GM19468 (cell line): ENCODE results near the gene C4orf50.
"Not testable (repeated sequence)": the region's sequence is repeated elsewhere in the genome, so short reads cannot be mapped to it uniquely, and the experiment has no call there.

ENCODE experiments used
- ATAC-seq: cut with Tn5 transposase; IDR thresholded peaks from one replicate; pipeline ENCODE4 v1.9.1; 2021; ENCODE audit warnings: mild to moderate bottlenecking, moderate library complexity, moderate number of reproducible peaks; ENCODE audit not compliant: unreplicated experiment; ENCODE audit errors: extremely low read depth

C4orf50 gene

DNA sequence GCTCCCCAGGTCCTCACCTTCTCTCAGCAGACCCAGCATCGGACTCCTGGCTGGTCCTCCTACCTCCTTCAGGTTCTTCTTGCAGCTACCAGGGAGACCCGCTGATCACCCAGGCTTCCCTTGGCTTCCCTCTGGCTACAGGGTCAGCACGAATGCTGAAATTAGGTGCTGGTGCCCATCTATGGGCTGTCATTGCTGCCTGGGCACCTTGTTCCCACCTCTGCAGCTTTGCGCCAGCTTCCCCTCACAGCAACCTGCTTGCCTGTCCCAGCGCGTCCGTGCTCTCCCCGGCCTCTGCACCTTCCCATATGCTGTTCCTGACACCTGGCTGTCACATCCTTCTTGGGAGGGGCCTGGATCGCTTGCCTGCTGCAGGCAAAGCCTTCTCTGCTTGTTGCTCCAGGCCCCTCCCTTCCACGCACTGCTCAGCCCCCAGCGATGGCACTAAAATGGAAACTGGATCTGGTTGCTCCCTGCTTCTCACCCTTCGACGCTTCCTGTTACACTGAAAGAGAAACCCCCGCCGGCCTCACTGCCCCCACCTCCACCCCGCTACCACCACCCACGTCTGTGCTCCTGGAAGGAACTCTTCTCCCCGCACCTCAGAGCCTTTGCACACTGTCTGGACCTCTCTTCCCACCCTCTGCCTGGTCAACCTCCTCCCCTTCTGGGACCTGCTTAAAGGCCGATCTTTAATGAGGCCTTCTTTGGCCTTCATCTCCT lies 22.2 kb downstream of the C4orf50 start:
- ATAC-seq, result no peak

DNA sequence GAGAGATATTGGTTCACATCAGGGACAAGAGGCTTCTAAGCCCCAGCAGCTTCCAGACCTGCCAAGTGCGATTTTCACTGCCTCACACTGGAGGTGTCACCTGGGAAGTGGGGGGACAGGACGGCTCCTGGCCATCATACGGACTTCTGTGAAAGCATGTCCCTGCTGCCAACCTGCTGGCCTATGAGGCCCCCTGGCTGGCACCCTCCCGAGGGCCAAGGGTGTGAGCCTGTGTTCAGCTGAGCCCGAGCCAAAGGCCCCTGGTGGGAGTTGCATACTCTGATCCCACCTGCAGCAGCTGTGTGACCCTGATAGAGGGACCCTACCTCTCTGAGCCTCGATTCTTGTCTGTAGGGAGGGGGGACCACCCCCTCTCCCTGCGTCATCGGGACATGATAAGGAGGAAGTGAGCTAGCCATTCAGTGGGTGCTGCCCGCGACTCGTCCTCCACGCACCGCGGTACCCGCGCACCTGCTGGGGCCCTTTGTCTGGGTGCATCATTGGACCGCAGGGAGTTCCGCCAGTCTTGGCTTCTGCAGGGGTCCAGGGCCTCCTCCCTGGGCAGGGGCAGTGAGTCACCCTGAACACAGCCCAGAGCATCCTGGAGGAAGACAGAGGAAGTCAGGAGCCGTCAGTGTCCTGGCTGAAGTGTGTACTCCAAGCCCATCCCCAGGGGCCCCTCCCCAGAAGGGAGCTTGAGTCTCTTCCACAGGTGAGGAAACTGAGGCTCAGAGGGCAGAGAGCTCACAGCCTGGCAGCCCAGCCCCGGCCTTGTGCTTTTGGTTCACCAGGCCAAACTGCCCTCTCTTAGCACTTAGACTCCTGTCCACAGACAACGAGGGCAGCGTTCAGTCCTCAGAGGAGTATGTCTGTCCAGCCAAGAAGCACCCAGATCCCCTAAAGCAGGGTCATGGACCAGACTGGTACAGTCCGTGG lies 24.1 kb downstream of the C4orf50 start:
- ATAC-seq, result no peak

DNA sequence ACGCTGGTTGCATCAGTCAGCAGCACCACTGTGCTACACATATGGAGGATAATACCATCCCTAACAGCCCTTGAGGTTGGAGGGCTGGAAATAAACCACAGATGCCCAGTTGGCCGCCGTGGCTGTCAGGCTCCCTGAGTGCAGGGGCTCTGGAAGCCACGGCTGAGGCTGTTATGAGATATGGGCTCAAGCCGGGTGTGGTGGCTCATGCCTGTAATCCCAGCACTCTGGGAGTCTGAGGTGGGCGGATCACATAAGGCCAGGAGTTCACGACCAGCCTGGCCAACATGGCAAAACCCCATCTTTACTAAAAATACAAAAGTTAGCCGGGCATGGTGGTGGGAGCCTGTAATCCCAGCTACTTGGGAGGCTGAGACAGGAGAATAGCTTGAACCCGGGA lies 24.9 kb downstream of the C4orf50 start:
- not testable (repeated sequence) for ATAC-seq

DNA sequence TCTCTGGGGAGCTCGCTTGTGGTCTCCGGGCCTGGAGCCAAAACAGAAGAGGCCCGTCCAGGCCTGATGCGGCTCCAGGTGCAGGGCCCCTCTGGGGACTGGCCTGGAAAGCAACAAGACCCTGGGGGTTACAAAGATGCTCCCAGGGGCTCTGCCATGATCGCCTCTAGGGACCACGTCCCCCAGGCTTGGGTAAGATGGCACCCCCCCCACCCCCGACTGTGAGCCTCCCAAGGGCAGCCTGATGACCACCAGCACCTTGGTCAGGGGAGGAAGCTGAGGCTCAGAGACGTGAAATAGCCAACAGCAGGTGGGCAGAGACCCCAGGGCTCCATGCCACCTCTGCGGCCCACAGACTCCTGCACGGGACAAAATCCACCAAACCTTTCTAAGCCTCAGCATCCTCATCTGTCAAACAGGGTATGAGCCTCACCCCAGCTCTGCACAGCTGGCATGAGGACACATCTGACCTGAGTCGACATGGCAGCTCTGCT lies 25.4 kb downstream of the C4orf50 start:
- ATAC-seq, result no peak

DNA sequence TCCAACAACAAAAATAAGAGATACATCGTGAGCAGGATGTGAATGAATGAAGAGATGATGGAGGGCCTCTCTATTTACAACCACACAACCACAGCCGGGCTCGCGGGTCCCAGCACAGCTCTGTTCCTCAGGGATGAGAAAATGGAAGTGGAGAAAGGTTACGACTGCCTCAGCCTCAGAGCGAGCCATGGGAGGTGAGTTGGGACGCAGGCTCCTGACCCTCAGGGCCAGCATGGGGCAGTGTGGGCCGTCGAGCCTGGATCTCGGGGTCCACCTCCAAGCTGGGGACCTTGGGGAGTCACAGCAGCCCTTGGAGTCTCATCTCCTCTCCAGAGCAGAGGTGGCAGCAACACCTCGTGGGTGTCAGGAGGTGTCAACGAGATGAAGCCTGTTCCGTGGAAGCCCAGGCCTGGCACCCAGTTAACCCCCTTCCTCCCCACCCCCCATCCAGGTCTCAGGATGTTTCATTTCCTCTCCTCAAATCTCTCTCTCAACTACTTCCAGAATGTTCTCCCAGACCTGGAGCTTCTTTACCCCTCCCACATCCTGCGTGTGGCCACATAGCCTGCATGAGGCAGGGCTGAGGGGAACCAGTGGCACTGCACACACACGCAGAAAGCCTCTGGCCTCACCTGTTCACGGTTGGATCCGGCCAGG lies 25.9 kb downstream of the C4orf50 start:
- ATAC-seq, result no peak

DNA sequence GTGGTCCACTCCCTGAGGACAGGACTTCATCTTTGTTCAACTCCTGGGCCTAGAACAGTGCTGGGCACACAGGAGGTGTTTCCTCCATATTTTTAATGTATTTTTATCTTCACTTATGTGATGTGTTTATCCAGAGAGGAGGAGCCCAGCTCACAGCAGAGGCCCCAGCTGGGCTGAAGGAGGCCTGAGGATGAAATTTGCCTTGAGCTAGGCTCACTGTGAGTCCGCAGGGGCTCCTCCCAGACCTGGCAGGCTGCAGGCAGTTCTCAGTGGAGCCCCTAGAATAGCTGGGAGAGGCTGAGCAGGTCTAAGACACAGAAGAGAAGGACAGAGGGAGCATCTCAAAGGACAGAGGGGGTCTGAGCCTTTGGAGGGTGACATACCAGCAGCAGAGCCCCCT lies 26.8 kb downstream of the C4orf50 start:
- ATAC-seq, result no peak

DNA sequence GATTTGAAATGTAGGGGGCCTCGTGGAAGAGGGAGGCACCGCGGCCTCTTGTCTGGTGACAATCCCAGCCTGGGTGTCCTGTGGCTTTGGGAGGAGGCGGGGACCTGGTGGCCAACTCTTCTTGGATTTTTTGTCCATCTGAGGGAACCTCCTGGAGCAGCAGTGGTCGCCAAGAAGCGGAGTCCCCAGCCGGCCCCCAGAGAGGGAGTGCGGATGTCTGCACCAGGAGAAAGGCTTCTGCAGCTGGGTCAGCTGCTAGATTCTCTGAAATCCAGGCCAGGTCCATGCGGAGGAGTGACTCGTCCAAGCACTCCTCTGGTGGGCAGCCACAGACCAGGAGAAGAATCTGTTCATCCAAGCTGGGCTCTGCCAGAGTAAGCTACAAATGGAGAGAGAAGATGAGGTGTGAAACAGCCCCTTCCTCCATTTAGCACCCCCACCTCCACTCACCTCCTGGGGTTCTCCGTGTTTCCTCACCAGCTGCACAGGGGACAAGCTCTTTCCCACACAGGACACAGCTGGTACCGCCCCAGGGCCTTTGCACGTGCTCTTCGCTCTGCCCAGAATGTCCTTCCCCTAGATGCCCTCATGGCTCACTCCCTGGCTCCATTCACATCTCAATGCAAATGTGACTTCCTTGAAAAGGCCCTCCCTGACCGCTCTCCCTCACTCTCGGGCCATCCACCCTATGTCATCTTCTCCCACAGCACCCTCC lies 27.6 kb downstream of the C4orf50 start:
- ATAC-seq, result no peak

DNA sequence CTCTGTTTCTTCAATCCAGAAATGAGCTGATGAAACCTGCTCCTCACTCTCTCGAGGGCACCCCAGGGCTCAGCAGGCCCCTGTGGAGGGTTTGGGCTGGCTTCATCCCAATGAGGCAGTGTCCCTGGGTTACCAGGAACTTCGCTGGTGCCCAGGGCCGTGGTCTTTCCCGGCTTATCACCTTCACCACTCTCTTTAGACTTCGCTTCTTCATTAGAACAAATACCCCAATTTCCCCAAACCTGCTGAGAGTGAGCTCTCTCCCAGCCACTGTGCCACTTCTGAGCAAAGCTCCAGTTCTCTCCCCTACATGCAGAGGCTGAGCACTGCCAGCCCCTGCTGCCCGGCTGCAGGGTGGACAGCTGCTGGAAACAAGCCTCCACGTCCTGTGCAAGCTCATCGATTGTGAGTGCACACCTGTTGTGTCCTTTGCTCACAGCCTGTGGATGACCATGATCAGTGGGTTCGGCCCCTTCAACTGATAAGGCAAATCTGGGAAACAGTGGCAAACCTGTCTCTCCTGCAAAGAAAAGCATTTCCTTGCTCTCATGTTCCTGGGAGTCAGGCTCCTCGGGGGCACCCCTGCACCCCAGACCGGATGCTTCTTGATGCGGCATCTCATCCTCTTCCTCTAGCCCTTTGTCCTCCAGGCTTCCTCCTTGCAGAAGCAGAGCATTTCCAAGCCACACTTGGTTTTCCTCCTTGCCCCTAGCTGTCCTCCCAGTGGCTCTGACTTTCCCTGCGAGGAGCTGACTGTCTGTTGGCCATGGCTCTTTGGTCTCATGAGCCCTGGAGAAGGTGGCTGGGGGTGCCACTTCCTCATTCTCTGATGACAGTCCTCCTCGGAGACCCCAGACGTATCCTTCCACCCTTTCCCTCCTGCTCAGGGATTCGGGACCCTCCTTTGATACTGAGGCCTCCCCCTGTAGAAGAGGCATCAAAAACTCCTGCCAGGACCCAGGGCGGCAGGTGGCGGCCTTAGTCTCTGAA lies 28.7 kb downstream of the C4orf50 start:
- no peak for ATAC-seq

DNA sequence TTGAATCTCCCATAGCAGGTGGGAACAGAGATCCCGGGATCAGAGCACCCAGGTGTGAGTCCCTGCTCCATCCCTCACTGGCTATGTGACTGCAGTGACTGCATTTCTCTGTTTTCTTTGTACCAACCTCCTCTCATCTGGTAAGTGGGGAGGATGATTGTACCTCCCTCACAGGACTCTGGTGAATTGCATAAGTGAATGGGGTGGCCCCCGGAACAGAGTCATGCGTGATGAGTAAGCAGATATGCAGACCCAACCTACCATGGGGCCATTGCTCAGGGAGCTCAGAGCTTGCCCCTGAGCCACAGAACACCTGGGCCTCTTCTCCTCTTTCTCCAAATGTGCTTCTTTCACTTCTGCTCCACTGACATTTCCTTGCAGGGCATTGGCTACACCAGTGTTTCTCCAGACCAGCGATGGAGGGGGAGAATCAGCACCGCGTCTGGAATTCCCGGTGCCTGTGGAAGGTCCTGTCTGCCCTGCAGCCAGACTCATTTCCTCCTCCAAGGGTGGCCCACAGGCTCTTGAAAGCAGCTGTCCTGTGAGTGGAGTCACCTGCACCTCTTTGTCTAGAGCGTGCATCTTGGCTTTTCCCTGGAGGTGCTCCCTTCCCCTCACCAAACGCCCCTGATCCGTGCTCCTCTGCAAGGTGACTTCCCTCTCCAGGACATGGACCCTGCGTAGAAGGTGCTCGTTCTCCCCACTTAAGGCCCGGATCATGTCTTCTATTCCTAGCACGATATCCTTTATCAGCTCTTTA lies 30.0 kb downstream of the C4orf50 start:
- ATAC-seq, result no peak

DNA sequence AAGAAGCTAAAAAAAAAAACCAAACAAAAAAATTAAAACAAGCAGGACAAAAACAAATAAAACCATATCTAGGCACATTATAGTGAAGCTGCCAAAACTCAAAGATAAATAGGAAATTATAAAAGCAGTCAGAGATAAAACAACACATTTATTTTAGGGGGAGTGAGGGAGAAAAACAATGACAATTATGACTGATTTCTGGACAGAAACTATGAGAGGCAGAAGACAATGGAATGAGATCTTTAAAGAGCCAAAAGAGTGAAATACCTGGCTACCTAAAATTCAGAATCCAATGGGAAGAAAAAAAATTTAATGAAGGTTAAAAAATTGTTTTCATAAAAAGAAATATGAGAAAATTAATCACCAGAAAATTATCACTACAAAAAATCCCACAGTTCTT lies 33.4 kb downstream of the C4orf50 start:
- no peak for ATAC-seq

DNA sequence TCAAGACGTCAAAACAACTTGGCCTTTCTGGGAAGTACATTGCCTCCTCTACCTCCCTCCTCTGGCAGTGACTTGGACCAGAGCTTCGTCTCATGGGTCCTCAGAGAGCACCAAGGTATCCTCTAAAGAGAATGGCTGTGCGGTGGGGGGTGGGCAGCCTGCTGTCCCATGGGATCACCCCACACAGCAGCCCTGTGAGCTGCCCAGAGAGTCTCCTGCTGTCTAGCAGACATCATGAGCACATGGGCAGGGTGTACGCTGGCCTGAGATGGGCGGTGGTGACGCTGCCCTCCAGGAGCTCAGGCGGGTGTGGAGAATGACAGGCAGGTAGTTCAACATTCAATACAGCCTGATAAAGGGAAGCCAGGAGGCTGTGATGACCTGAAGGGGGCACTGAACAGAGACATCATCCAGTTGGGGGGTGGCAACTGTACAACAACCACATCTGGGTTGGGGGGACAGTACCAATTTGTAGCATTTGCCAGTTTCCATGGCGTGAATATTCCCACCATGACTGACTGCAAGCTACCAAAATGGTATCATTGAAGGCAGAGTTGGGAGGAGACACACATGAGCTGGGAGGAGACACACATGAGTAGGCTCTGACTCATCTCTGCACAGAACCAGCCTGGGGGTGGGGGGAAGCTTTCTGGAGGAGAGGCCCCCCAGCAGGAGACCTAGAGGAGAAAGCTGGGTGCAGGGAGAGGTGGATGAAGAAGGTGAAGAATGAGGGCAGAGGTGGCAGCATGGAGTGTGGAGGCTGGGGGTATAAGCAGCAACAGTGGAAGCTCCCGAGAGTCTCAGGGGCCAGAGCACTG lies 35.9 kb downstream of the C4orf50 start:
- no peak for ATAC-seq

DNA sequence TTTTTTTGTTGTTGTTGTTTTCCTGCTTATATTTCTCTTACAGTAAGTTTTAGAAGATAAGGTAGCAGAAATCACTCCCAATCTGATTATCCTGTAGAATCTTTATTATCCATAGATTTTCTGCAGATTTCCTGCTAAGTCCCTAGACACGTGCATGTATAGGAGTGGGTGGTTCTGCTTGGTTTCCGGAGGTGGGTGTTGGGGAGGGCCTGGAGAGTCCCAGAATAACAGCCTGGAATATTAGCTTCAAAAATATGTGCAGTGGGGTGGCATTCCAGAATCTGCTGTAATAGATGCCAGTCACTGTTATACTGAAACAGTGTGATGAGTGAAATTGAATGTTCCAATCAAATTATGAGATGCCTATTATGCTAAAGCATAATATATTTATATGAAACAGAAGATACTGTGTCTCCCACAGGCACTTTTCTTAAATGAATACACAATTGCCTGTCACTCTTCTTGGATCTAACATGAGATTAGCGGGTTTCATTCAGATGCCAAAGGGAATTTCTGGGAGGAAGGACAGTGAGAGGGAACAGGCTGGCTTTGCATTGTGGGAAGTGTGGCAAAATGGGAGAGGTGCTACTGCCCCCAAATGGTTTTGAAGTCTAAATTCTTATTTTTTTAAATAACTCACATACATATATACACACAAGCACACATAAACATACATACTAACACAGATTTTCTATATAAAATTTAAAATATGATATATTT lies 37.6 kb downstream of the C4orf50 start:
- no peak for ATAC-seq

DNA sequence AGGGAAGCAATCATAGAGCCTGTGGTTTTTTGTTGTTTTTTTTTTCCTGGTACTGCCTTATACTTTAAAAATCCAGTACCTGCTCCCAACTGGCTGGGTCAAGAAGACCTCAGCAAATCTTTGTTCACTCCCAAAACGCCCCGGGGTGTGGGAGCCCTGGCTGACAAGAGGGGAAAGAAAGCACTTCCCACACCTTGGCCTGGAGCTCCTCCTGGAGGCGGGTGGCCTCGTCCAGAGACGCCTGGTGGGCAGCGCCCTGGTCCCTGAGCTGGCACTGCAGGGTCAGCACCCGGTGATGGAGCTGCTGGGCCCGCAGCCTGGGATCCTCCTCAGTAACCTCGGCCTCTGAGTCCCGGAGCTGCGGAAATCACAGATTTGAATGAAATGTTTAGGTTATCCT lies 38.2 kb downstream of the C4orf50 start:
- no peak for ATAC-seq

DNA sequence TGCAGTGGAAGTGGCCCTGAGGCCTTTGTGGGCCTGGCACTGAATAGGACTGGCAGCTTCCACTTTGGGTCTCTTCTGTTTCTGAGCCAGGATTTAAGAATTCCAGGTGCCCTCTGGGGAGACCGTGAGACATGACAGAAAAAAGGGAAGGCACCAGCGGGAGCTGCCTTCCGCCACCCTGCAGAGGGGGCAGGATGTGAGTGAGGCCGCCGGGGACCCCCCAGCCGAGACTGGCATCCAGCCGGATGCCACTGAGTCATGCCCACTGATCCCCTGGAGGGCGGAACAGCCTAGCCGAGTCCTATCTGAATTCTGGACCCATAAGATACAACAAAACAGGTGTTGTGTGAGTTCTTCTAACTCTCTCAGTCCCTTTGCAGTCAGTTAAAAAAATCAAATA lies 41.3 kb downstream of the C4orf50 start:
- no peak for ATAC-seq

DNA sequence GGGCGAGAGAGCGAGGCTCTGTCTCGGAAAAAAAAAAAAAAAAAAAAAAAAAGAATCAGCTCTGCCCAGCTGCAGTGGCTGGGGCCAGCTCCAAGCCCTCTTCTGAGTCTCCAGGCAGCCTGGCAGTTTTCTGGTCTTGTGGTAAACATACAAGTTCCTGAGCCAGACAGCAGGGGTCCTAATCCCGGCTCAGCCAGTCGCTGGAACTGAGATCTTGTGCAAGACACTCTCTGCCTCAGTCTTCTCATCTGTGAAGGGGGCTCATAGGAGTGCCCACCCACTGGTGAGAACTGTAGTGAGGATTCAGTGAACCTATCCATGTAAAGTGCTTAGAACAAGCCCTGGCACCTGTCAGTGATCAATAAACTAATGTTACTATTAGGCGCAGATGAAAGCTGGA lies 41.8 kb downstream of the C4orf50 start:
- no peak for ATAC-seq

DNA sequence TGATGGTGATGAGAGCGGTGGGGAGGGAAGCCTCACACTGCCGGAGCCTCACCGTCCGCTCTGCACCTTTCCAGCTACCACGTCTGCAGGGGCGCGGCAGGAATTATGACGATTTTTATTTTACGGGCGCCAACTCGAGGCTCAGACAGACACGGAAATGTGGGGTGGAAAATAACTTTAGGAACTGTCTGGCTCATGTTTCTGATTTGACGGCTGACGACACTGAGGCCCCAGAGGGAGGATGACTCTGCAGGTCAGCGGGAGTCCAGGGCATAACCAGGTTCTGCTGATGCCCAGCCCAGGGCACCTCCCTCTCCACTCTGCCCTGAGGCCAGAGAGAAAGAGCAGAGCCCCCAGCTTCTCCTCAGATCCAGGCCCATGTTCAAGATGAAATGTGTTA lies 43.9 kb downstream of the C4orf50 start:
- ATAC-seq, result no peak
